IMR-90 (cell line): Measurements from ENCODE around the gene KCTD13. TPM values are rescaled to one million over a fixed set of nuclear protein-coding genes. Genes with fewer than 3 reads are reported as not detected.

ENCODE experiments used
- ATAC-seq: fragments of 200-7000 bp; cut with Tn5 transposase; 2 replicates; pipeline ENCODE4 v1.9.1; 2020; ENCODE audit warnings: low read depth, mild to moderate bottlenecking, moderate library complexity
- BruUV-seq: library from RNA; stranded (reverse); fragments of 400-500 nt; replicated peaks from 2 replicates; lab custom pipeline; 2021; lab: Mats Ljungman, UMichigan
- CTCF ChIA-PET: fragments of 300-600 bp; formaldehyde crosslinking; extraction: SDS; loops from one replicate; lab custom pipeline; 2021; ENCODE audit warnings: antibody characterized with exemption; lab: Yijun Ruan, JAX
- POLR2A ChIA-PET: fragments of 300-600 bp; sonication (Branson Sonifier 250); formaldehyde crosslinking; loops from one replicate; lab custom pipeline; 2022; ENCODE audit warnings: antibody characterized with exemption; ENCODE audit not compliant: unreplicated experiment; lab: Charles Lee
- DNase-seq: peaks from one replicate; pipeline ENCODE4 v3.0.0; 2013
- H2AFZ ChIP-seq: replicated peaks from 2 replicates; pipeline ENCODE3; 2013; ENCODE audit warnings: low read length, mild to moderate bottlenecking; ENCODE audit not compliant: poor library complexity
- H2AK5ac ChIP-seq: 2 replicates; pipeline ENCODE4 v1.6.1; 2013; ENCODE audit warnings: low read depth, low read length, inconsistent platforms
- H2AK9ac ChIP-seq: replicated peaks from 2 replicates; pipeline ENCODE3; 2013; ENCODE audit warnings: mild to moderate bottlenecking, low read depth, low read length, moderate library complexity; ENCODE audit not compliant: poor library complexity
- H2BK120ac ChIP-seq: 2 replicates; pipeline ENCODE4 v1.6.1; 2013; ENCODE audit warnings: low read depth, low read length, inconsistent platforms
- H2BK15ac ChIP-seq: 3 replicates; pipeline ENCODE4 v1.6.1; 2013; ENCODE audit warnings: low read depth, low read length, inconsistent platforms
- H2BK20ac ChIP-seq: 2 replicates; pipeline ENCODE4 v1.6.1; 2013; ENCODE audit warnings: low read depth, mild to moderate bottlenecking, inconsistent platforms, low read length, moderate library complexity
- H2BK5ac ChIP-seq: 2 replicates; pipeline ENCODE4 v1.6.1; 2013; ENCODE audit warnings: mild to moderate bottlenecking, low read depth, low read length, inconsistent platforms; ENCODE audit not compliant: poor library complexity, severe bottlenecking
- H3K14ac ChIP-seq: replicated peaks from 2 replicates; pipeline ENCODE4 v1.6.1; 2013; ENCODE audit warnings: low read depth, low read length, inconsistent platforms
- H3K18ac ChIP-seq: 2 replicates; pipeline ENCODE4 v1.6.1; 2013; ENCODE audit warnings: low read depth, low read length, control low read depth
- H3K23ac ChIP-seq: 2 replicates; pipeline ENCODE4 v1.6.1; 2013; ENCODE audit warnings: low read depth, low read length, inconsistent platforms
- H3K27ac ChIP-seq: 2 replicates; pipeline ENCODE4 v1.5.1; 2013; ENCODE audit warnings: mild to moderate bottlenecking, control low read depth, low read length; ENCODE audit not compliant: insufficient read depth
- H3K27me3 ChIP-seq: 2 replicates; pipeline ENCODE4 v1.6.1; 2013; ENCODE audit warnings: low read length; ENCODE audit not compliant: control insufficient read depth, insufficient read depth
- H3K36me3 ChIP-seq: 2 replicates; pipeline ENCODE4 v1.6.1; 2013; ENCODE audit warnings: low read length, mixed read lengths; ENCODE audit not compliant: control insufficient read depth, insufficient read depth
- H3K4ac ChIP-seq: 2 replicates; pipeline ENCODE4 v1.6.1; 2013; ENCODE audit warnings: low read depth, low read length, inconsistent platforms
- H3K4me1 ChIP-seq: 2 replicates; pipeline ENCODE4 v1.6.1; 2013; ENCODE audit warnings: low read length, mixed read lengths; ENCODE audit not compliant: control insufficient read depth, insufficient read depth
- H3K4me2 ChIP-seq: 2 replicates; pipeline ENCODE4 v1.6.1; 2013; ENCODE audit warnings: low read depth, mild to moderate bottlenecking, control low read depth, low read length, moderate library complexity
- H3K4me3 ChIP-seq: 2 replicates; pipeline ENCODE4 v1.5.1; 2013; ENCODE audit warnings: low read depth, mild to moderate bottlenecking, control low read depth, low read length, moderate library complexity; ENCODE audit not compliant: insufficient read depth
- H3K56ac ChIP-seq: 2 replicates; pipeline ENCODE4 v1.6.1; 2013; ENCODE audit warnings: low read length, inconsistent platforms; ENCODE audit not compliant: insufficient read depth; ENCODE audit errors: extremely low read depth
- H3K79me1 ChIP-seq, 2 experiments: 2 replicates each; pipeline ENCODE4 v1.6.1; 2013; ENCODE audit warnings: low read length in 2 of 2, inconsistent platforms in 1 of 2, low read depth in 1 of 2
- H3K9ac ChIP-seq: 2 replicates; pipeline ENCODE4 v1.6.1; 2013; ENCODE audit warnings: low read depth, low read length, control low read depth
- H3K9me1 ChIP-seq: 2 replicates; pipeline ENCODE4 v1.6.1; 2013; ENCODE audit warnings: low read length, inconsistent platforms; ENCODE audit not compliant: insufficient read depth
- H3K9me3 ChIP-seq: 2 replicates; pipeline ENCODE4 v1.6.1; 2013; ENCODE audit warnings: low read length; ENCODE audit not compliant: control insufficient read depth, insufficient read depth
- H4K20me1 ChIP-seq: 2 replicates; pipeline ENCODE4 v1.6.1; 2013; ENCODE audit warnings: low read length, inconsistent platforms; ENCODE audit not compliant: insufficient read depth
- H4K5ac ChIP-seq: 2 replicates; pipeline ENCODE4 v1.6.1; 2013; ENCODE audit warnings: mild to moderate bottlenecking, low read depth, low read length, control low read depth
- H4K8ac ChIP-seq, 2 experiments: 2 replicates each; pipeline ENCODE4 v1.6.1; 2013; ENCODE audit warnings: low read depth in 2 of 2, low read length in 2 of 2, control low read depth in 1 of 2, inconsistent platforms in 1 of 2
- H4K91ac ChIP-seq: 2 replicates; pipeline ENCODE4 v1.6.1; 2013; ENCODE audit warnings: low read depth, low read length, inconsistent platforms; ENCODE audit not compliant: insufficient read depth
- BHLHE40 ChIP-seq: fragments of 150-350 bp; IDR thresholded peaks from 2 replicates; pipeline ENCODE4 v1.6.1; 2016; ENCODE audit warnings: mild to moderate bottlenecking, low read depth, low read length
- CHD1 ChIP-seq: IDR thresholded peaks from 2 replicates; pipeline ENCODE4 v1.6.1; 2012; ENCODE audit warnings: low read depth, low read length, improper control_type of control experiment
- CTCF ChIP-seq: conservative IDR thresholded peaks from 2 replicates; pipeline ENCODE4 v1.5.1; 2012; ENCODE audit warnings: mild to moderate bottlenecking, low read depth, low read length, improper control_type of control experiment
- FOS ChIP-seq: fragments of 150-350 bp; IDR thresholded peaks from 2 replicates; pipeline ENCODE4 v1.6.1; 2016; ENCODE audit warnings: low read depth, low read length
- MAZ ChIP-seq: IDR thresholded peaks from 2 replicates; pipeline ENCODE4 v1.6.1; 2012; ENCODE audit warnings: low read depth, mild to moderate bottlenecking, low read length, improper control_type of control experiment, moderate library complexity, borderline replicate concordance
- MXI1 ChIP-seq: IDR thresholded peaks from 2 replicates; pipeline ENCODE4 v1.6.1; 2012; ENCODE audit warnings: low read depth, mild to moderate bottlenecking, low read length, moderate library complexity, borderline replicate concordance
- NFE2L2 ChIP-seq: fragments of 150-350 bp; IDR thresholded peaks from 2 replicates; pipeline ENCODE4 v1.6.1; 2016; ENCODE audit warnings: low read depth, mild to moderate bottlenecking, low read length
- RAD21 ChIP-seq: IDR thresholded peaks from 2 replicates; pipeline ENCODE4 v1.6.1; 2012; ENCODE audit warnings: low read length, improper control_type of control experiment
- SMC3 ChIP-seq: fragments of 150-350 bp; IDR thresholded peaks from 2 replicates; pipeline ENCODE4 v1.6.1; 2016; ENCODE audit warnings: low read depth, mild to moderate bottlenecking, antibody characterized with exemption, low read length, moderate library complexity
- WGBS, 2 experiments: methylation state at CpG; one replicate each; pipeline versions ENCODE4 v1.1.5 to v1.1.7; 2013; ENCODE audit warnings: missing lambda C conversion rate in 2 of 2; ENCODE audit not compliant: insufficient read length in 1 of 2; ENCODE audit errors: extremely low coverage in 2 of 2; 5-methylcytosine and 5-hydroxymethylcytosine counted together
- dilution Hi-C: fragments of 300-500 bp; cut with HindIII; formaldehyde crosslinking; loops from one replicate; pipeline ENCODE4 v1.14.3; 2018; ENCODE audit warnings: low sequenced_read_pairs; ENCODE audit not compliant: unreplicated experiment
- in situ Hi-C: fragments of 300-500 bp; cut with MboI; formaldehyde crosslinking; loops from 3 replicates; pipeline ENCODE4 v1.14.3; 2019; ENCODE audit warnings: low sequenced_read_pairs, inconsistent platforms, mixed read lengths
- intact Hi-C: fragments of 100-400 bp; cut with micrococcal nuclease; formaldehyde crosslinking; loops from 2 replicates; pipeline ENCODE4 v1.10.0; 2022
- polyA plus RNA-seq, 3 experiments: library from polyadenylated mRNA; depleted of rRNA; stranded (reverse); fragments of >200 nt; gene quantifications; 2 replicates each; pipeline ENCODE4 v1.2.3, GENCODE V29; 2012; ENCODE audit warnings: low replicate concordance in 1 of 3
- total RNA-seq: library from RNA; depleted of rRNA; stranded (reverse); fragments of >200 nt; gene quantifications from 2 replicates; pipeline ENCODE4 v1.2.3, GENCODE V29; 2012

Gene KCTD13
- total and polyA plus RNA-seq, 2 of the 4 experiments (the other 2 are of a cell fraction): 4.1 to 20.7 TPM

DNA sequence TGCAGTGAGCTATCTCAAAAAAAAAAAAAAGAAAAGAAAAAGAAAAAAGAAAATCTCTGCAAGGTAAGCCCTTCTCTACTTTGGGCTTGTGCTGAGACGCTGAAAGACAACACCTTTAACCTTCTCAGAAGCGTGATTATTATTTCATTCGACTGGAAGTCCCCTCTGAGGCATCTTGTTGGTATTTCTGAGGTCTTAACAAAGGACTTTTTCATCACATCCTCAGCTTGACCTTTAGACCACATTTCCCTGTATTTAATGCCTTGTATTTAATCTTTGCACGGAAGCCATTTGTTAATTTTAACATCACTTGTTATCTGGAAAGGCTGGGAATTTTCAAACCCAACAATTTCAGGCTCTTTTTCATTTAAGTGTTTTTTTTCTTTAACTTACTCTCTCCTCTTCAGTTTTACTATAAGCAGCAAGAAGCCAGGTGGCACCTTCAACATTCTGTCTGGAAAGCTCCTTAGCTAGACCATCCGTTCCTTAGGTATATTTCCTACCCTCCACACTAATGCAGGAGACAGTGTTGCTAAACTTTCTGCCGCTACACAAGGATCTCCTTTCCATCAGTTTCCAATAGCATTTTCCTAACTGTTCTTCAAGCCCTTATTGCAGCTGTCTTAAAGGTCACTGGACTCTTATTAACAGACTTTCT lies 10.3 kb downstream of the KCTD13 start:
- H2AK5ac ChIP-seq: no peak overlapping the region
- peaks cover 2% of the 10 kb centered on the region; the same call in 1 of the 2 replicates for H4K20me1 ChIP-seq
- H3K36me3 ChIP-seq: peaks cover 19% of the 10 kb centered on the region
- no TSS peak for BruUV-seq
- no peak overlapping the region for H4K91ac ChIP-seq
- peaks cover 15% of the 10 kb centered on the region; the same call in 1 of the 2 replicates for H3K9me1 ChIP-seq
- no peak overlapping the region for H3K9ac ChIP-seq
- H2BK20ac ChIP-seq: no peak overlapping the region
- no peak; the same call in 1 of the 2 replicates for ATAC-seq
- in situ Hi-C loops: no loop called here
- H3K56ac ChIP-seq: no peak overlapping the region
- H4K8ac ChIP-seq: no peak overlapping the region
- peaks cover 10 to 29% of the 10 kb centered on the region in 2 experiments; a peak in 3 of 4 replicates for H3K79me1 ChIP-seq
- no peak overlapping the region for H4K5ac ChIP-seq
- H2AFZ ChIP-seq: no peak overlapping the region
- H3K4me2 ChIP-seq: no peak overlapping the region
- no peaks in the 10 kb centered on the region for H3K27me3 ChIP-seq
- no peak overlapping the region for H2BK120ac ChIP-seq
- dilution Hi-C loops: no loop called here
- ChIA-PET CTCF (interaction anchor here (0.5 to 1.4 kb wide), 2 partner anchors 28 to 79 kb away, joined by 5 to 8 read pairs; no protein-coding TSS in a partner anchor), POLR2A (interaction anchor here (0.6 to 0.9 kb wide), 2 partner anchors 10 to 15 kb away, joined by 8 to 9 read pairs; partner anchors contain the start of gene ASPHD1)
- intact Hi-C loops: no loop called here
- DNase-seq: peak; percentile 70
- 90% methylated on average over 2 of the region's 6 CpGs; no CpG with 5 or more reads in 1 of the 2 experiments for WGBS, 2 experiments
- H3K4ac ChIP-seq: no peak overlapping the region
- no peak for TF ChIP-seq CHD1
- TF ChIP-seq MXI1: no peak
- TF ChIP-seq MAZ: no peak
- TF ChIP-seq FOS: no peak
- TF ChIP-seq BHLHE40: no peak
- no peak for TF ChIP-seq CTCF
- TF ChIP-seq SMC3: no peak
- TF ChIP-seq RAD21: no peak
- no peak for TF ChIP-seq NFE2L2
- no peak overlapping the region for H3K27ac ChIP-seq
- no peak overlapping the region for H3K14ac ChIP-seq
- H3K4me1 ChIP-seq: no peaks in the 10 kb centered on the region; the same call in none of the 2 replicates
- H2BK5ac ChIP-seq: no peak overlapping the region
- H3K18ac ChIP-seq: no peak overlapping the region
- no peak overlapping the region for H3K4me3 ChIP-seq
- H3K23ac ChIP-seq: no peak overlapping the region
- H2BK15ac ChIP-seq: no peak overlapping the region
- no peak overlapping the region for H2AK9ac ChIP-seq
- H3K9me3 ChIP-seq: no peaks in the 10 kb centered on the region
